Testis (tissue), 3 donors: ENCODE data around the gene TROAP. TPM values are rescaled to one million over a fixed set of nuclear protein-coding genes. Genes with fewer than 3 reads are reported as not detected.

Experiments used
- DNase-seq: peaks from one replicate; pipeline ENCODE4 v3.0.0-alpha.2; 2019
- H3K27ac ChIP-seq, 2 donors: fragments of 200-600 bp; sonication (generic); one replicate each; pipeline ENCODE4 v1.5.1; 2019
- H3K27me3 ChIP-seq: fragments of 200-600 bp; sonication (generic); one replicate; pipeline ENCODE4 v1.5.1; 2019
- H3K36me3 ChIP-seq: fragments of 200-600 bp; sonication (generic); one replicate; pipeline ENCODE4 v1.5.1; 2017; ENCODE audit warnings: low read depth; ENCODE audit errors: missing control alignments
- H3K4me1 ChIP-seq: fragments of 200-600 bp; sonication (generic); one replicate; pipeline ENCODE4 v1.5.1; 2019
- H3K4me3 ChIP-seq, 2 donors: fragments of 200-600 bp; sonication (generic); one replicate each; pipeline ENCODE4 v1.5.1; 2017 to 2019
- H3K9me3 ChIP-seq: fragments of 200-600 bp; sonication (generic); one replicate; pipeline ENCODE4 v1.5.1; 2017
- CTCF ChIP-seq, 3 experiments: fragments of 450-650 bp in 2 of 3; fragments of 200-600 bp in 1 of 3; sonication (generic) in 1 of 3; IDR thresholded peaks; one replicate each; pipeline ENCODE4 v1.5.1; 2016 to 2019; ENCODE audit warnings: antibody characterized with exemption in 3 of 3, mild to moderate bottlenecking in 2 of 3, moderate library complexity in 1 of 3
- POLR2A ChIP-seq: fragments of 450-650 bp; IDR thresholded peaks from one replicate; pipeline ENCODE4 v1.6.1; 2017; ENCODE audit warnings: antibody characterized with exemption, mild to moderate bottlenecking, moderate library complexity
- WGBS, 2 donors: methylation state at CpG; one replicate each; pipeline ENCODE4 v1.1.5; 2018; 5-methylcytosine and 5-hydroxymethylcytosine counted together
- intact Hi-C: fragments of 100-400 bp; cut with DNase I; formaldehyde crosslinking; loops from one replicate; pipeline ENCODE4 v1.15.1; 2023; ENCODE audit warnings: low total_unique reads
- polyA plus RNA-seq: library from polyadenylated mRNA; stranded (reverse); fragments of 350-450 nt; fragmentation: Illumina TruSeq; extraction: RNeasy Lipid Tissue Mini Kit (QIAGEN cat#74804); gene quantifications from one replicate; pipeline ENCODE4 v1.2.3, GENCODE V29; 2014; ENCODE audit warnings: low read depth, low replicate concordance; ENCODE audit not compliant: insufficient read depth
- total RNA-seq, 2 donors: library from RNA; depleted of rRNA; stranded (reverse); fragments of >200 nt; gene quantifications; one replicate each; pipeline ENCODE4 v1.2.3, GENCODE V29; 2016

The TROAP gene
- total and polyA plus RNA-seq, 3 donors from 2014 or later = 22.8 to 61.7 (median 36.1) TPM

DNA sequence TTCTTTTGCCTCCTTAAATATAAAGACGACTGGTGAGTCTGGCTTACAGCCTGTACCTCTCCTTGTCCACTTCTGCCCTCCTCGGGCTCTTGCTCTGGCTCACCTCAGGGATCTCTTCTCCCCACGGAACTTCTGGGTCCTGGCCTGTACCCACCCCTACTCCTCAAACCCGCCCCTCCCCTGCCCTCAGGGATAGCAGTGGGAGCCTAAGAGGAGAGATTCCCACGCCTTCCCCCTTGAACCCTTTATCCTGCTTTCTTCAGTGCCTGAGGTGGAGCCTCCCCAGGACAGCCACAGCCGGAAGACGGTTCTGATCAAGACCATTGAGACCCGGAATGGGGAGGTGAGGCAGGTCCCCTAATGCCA, 25.4 kb upstream of the TROAP start:
- TF ChIP-seq CTCF (IDR thresholded peaks at IDR 0.05) = no peak
- TF ChIP-seq POLR2A = no peak
- intact Hi-C loops = no loop called here
- Histone ChIP-seq H3K36me3 (no peaks in the 10 kb centered on the region), H3K9me3 (no peaks in the 10 kb centered on the region), H3K27me3 (no peaks in the 10 kb centered on the region), H3K27ac (no peak overlapping the region), H3K4me3 (peak overlapping the region in 1 of 2 donors; percentile 38), H3K4me1 (peaks cover 20% of the 10 kb centered on the region)
- no peak for DNase-seq
- WGBS, 2 donors = 13 to 16% methylated on average over 8 of the region's 8 CpGs

DNA sequence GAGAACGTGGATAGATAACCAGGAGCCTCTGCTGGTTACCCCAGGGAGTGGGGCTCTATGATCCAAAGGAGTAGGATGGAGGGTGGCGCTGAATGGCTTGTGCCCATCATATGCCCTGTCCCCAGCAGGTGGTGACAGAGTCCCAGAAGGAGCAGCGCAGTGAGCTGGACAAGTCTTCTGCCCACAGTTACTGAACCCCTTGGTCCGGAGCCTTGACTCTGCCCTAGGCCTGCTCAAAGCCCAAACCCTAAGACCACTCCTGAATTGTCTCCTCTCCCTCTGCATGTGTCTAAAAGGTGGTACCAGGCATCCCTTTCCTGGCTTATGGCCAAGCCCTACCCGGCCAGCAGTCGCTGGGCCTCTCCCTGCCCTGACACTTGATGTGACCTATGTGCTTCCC, 24.9 kb upstream of the TROAP start:
- H3K27me3 ChIP-seq = no peaks in the 10 kb centered on the region
- DNase-seq = peak; percentile 26
- H3K36me3 ChIP-seq = no peaks in the 10 kb centered on the region
- no peak overlapping the region for H3K27ac ChIP-seq
- H3K4me3 ChIP-seq = no peak overlapping the region
- no peak for TF ChIP-seq POLR2A
- TF ChIP-seq CTCF (IDR thresholded peaks at IDR 0.05) = no peak
- peaks cover 20% of the 10 kb centered on the region for H3K4me1 ChIP-seq
- H3K9me3 ChIP-seq = no peaks in the 10 kb centered on the region
- WGBS, 2 donors = 51 to 62% methylated on average over 6 of the region's 6 CpGs
- intact Hi-C loops = no loop called here

GRCh38 chr12:49301760-49302159, 21.3 kb upstream of the TROAP start:
- DNase-seq = no peak
- Histone ChIP-seq H3K27ac (no peak overlapping the region), H3K9me3 (no peaks in the 10 kb centered on the region), H3K4me3 (no peak overlapping the region), H3K4me1 (peaks cover 11% of the 10 kb centered on the region), H3K27me3 (no peaks in the 10 kb centered on the region), H3K36me3 (no peaks in the 10 kb centered on the region)
- intact Hi-C loops = no loop called here
- WGBS, 2 donors = 88% methylated on average over 4 of the region's 4 CpGs
- TF ChIP-seq POLR2A (no peak), CTCF (IDR thresholded peaks at IDR 0.05) (no peak)

- TF ChIP-seq POLR2A (no peak), CTCF (IDR thresholded peaks at IDR 0.05) (no peak)
- Histone ChIP-seq H3K9me3 (no peaks in the 10 kb centered on the region), H3K27me3 (no peaks in the 10 kb centered on the region), H3K4me3 (no peak overlapping the region), H3K27ac (no peak overlapping the region), H3K4me1 (no peaks in the 10 kb centered on the region), H3K36me3 (no peaks in the 10 kb centered on the region)
- intact Hi-C loops = no loop called here
- WGBS, 2 donors = 69 to 75% methylated on average over 2 of the region's 2 CpGs
- DNase-seq = no peak
These were observed 18.9 kb upstream of the TROAP start for GRCh38 chr12:49304161-49304560.

DNA sequence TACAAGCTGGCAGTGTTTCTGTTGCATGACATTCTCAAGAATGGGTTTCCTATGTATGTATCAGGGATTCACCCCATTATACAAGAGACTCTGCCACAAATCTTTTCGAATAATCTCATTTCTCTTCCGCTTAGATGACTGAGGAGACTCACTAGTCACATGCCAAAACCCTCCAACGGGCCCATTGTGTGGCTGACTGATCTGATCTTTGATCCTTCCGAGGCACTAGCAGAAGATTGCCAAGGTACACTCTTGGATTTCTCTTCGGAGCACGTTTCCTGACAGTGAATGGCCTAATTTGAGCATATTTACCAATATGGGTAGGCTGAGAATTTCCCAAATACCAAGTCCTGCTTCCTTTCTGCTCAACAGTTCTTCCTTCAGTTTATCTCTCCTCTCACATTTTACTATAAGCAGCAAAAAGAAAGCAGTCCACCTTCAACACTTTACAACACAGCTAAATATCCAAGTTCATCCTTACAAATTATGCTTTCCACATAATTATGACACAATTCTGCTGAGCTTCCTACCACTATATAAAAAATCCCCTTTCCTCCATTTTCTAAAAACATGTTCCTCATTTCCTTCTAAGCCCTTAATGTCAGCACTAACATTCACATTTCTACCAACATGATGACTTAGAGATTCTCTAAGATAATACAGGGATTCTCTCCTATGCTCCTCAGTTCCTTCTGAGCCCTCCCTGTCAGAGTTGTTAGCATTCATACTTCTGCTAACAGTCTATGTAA, 17.1 kb upstream of the TROAP start:
- no peak for DNase-seq
- Histone ChIP-seq H3K9me3 (no peaks in the 10 kb centered on the region), H3K4me1 (no peaks in the 10 kb centered on the region), H3K27ac (no peak overlapping the region), H3K27me3 (no peaks in the 10 kb centered on the region), H3K4me3 (no peak overlapping the region), H3K36me3 (no peaks in the 10 kb centered on the region)
- no peak for TF ChIP-seq POLR2A
- no peak for TF ChIP-seq CTCF (IDR thresholded peaks at IDR 0.05)
- intact Hi-C loops = no loop called here
- WGBS, 2 donors = 86 to 88% methylated on average over 6 of the region's 6 CpGs
